Measurements from ENCODE around the gene MGA. TPM values are rescaled to one million over a fixed set of nuclear protein-coding genes. Genes with fewer than 3 reads are reported as not detected.

The MGA gene
- total RNA-seq, 1 donor, result 61.8 TPM

GRCh38 chr15:41795996-41796856 lies 136.0 kb downstream of the MGA start:
- Histone ChIP-seq H3K27me3 (ENCODE audit: insufficient read depth, low read length) (no peaks in the 10 kb centered on the region), H3K9me3 (ENCODE audit: low read depth, low read length) (no peaks in the 10 kb centered on the region), H3K4me3 (ENCODE audit: low read length) (no peak overlapping the region), H3K4me1 (ENCODE audit: insufficient read depth, low read length) (peaks cover 3% of the 10 kb centered on the region)

- Histone ChIP-seq H3K4me3 (ENCODE audit: low read length) (no peak overlapping the region), H3K9me3 (ENCODE audit: low read depth, low read length) (no peaks in the 10 kb centered on the region), H3K4me1 (ENCODE audit: insufficient read depth, low read length) (no peaks in the 10 kb centered on the region), H3K27me3 (ENCODE audit: insufficient read depth, low read length) (no peaks in the 10 kb centered on the region)
These were observed 137.2 kb downstream of the MGA start for GRCh38 chr15:41797201-41797944.

DNA sequence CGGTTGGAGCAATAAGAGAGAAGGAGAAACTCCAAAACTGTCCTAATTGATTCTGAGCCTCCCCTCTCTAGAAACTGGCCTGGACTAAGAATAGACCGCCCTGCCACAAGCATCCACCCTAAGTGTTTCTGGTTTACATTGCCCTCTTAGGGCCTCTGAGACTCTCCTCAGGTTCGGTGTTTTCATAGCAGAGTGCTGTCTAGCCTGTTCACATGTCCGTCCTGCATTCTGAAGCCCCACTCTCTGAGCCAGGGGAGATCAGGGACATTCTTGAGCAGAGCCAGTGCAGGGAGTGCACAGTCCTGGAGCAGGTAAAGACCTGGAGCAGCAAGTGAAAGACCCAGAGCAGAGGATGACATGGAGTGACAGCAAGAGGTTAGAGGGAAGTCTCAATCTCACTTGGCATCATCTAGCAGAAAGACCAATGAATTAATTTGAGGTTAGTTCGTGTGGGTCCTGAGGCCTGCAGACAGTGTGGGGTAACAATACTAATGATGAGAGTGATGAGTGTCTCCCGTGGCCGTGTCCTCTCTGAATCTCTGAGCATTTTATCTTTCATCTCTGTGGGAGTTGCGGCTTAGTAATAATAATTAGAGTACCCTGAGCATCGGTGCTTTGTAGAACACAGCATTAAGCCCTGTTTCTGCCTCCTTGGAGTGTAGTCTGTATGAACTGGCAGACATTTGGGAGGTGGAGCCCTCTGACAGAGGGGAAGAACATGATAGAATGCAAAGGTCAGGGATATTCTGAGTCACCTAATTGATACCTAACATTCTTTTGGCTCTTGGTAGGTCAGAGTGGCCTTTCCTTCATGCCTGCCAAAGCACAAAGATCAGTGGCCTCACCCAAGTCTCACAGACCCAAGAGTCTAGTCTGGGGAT lies 138.6 kb downstream of the MGA start:
- H3K9me3 ChIP-seq (ENCODE audit: low read depth, low read length), result no peaks in the 10 kb centered on the region
- H3K27me3 ChIP-seq (ENCODE audit: insufficient read depth, low read length), result no peaks in the 10 kb centered on the region
- H3K4me3 ChIP-seq (ENCODE audit: low read length), result no peak overlapping the region
- H3K4me1 ChIP-seq (ENCODE audit: insufficient read depth, low read length), result no peaks in the 10 kb centered on the region

DNA sequence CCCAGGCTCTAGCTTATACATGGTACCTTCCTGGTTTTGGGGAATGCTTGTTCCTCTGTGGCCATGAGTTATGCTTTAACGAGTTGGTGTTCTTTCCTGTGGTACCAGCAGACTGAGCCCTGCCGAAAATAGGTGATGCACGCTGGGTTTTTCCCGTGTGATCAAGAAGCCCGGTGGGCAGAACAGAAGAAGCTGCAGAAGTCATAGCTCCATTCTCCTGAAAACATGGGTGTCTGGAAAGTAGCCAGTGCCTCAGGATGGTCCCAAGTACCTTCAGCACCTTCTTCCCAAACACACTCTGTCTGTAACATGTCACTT lies 139.2 kb downstream of the MGA start:
- Histone ChIP-seq H3K4me1 (ENCODE audit: insufficient read depth, low read length) (no peaks in the 10 kb centered on the region), H3K27me3 (ENCODE audit: insufficient read depth, low read length) (no peaks in the 10 kb centered on the region), H3K4me3 (ENCODE audit: low read length) (no peak overlapping the region), H3K9me3 (ENCODE audit: low read depth, low read length) (no peaks in the 10 kb centered on the region)

GRCh38 chr15:41801185-41801584 lies 141.0 kb downstream of the MGA start:
- Histone ChIP-seq H3K27me3 (ENCODE audit: insufficient read depth, low read length) (no peaks in the 10 kb centered on the region), H3K4me1 (ENCODE audit: insufficient read depth, low read length) (no peaks in the 10 kb centered on the region), H3K4me3 (ENCODE audit: low read length) (no peak overlapping the region), H3K9me3 (ENCODE audit: low read depth, low read length) (no peaks in the 10 kb centered on the region)

DNA sequence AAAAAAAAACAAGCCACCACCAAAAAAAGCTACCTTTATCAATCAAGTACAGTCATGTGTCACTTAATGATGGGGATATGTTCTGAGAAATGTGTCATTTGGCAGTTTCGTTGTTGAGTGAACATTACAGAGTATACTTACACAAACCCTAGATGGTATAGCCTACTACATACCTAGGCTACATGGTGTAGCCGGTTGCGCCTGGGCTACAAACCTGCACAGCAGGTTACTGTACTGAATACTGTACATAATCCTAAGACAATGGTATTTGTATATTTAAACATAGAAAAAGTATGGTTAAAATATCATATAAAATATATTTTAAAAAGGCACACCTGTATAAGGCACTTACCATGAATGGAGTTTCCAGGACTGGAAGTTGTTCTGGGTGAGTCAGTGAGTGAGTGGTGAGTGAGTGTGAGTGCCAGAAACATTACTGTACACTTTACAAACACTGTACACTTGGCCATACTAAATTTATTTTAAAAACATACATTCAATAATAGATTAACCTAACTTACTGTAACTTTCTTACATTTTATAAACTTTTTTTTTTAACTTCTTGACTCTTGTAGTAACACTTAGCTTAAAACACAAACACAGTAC lies 141.7 kb downstream of the MGA start:
- H3K4me1 ChIP-seq (ENCODE audit: insufficient read depth, low read length), result no peaks in the 10 kb centered on the region
- no peaks in the 10 kb centered on the region for H3K9me3 ChIP-seq (ENCODE audit: low read depth, low read length)
- H3K4me3 ChIP-seq (ENCODE audit: low read length), result no peak overlapping the region
- no peaks in the 10 kb centered on the region for H3K27me3 ChIP-seq (ENCODE audit: insufficient read depth, low read length)

GRCh38 chr15:41804361-41804760 lies 144.2 kb downstream of the MGA start:
- H3K9me3 ChIP-seq (ENCODE audit: low read depth, low read length), result no peaks in the 10 kb centered on the region
- peaks cover under 1% of the 10 kb centered on the region for H3K4me1 ChIP-seq (ENCODE audit: insufficient read depth, low read length)
- no peaks in the 10 kb centered on the region for H3K27me3 ChIP-seq (ENCODE audit: insufficient read depth, low read length)
- no peak overlapping the region for H3K4me3 ChIP-seq (ENCODE audit: low read length)

DNA sequence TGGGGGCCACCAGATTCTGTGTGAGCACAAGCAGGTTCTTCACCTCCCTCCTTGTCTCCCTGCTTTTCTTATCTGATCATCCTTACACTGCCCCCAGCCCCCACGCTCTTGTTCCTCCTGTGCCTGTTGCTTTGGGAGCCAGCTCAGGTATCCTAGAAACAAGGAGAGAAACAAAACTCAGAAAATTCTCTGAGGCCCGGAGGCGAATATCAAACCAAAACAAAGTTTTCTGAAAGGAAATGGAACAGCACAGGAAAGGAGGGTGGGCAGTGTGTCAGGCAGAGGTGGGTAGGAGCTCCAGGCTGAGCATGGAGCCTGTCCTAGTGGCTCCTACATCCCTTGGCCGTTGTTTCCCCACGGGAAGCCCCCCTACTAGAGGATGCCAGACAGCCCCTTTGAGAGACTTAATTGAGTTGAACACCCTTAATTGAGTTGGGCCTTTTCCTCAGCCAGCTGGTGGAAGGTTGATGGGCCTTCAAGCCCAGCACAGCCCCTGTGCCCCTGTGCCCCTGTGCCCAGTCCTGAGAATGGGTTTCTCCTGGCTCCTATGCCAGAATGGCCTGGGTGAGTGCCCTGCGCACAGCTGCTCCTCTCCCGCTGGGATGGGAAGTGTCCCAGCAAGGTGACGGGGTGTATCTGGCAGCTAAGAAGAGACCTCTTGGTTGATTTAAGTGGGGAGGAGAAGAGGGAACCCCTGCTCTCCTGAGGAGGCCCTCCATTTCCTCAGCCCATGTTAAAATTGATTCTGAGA lies 144.9 kb downstream of the MGA start:
- peaks cover 8% of the 10 kb centered on the region for H3K4me1 ChIP-seq (ENCODE audit: insufficient read depth, low read length)
- H3K9me3 ChIP-seq (ENCODE audit: low read depth, low read length), result no peaks in the 10 kb centered on the region
- no peak overlapping the region for H3K4me3 ChIP-seq (ENCODE audit: low read length)
- H3K27me3 ChIP-seq (ENCODE audit: insufficient read depth, low read length), result no peaks in the 10 kb centered on the region

DNA sequence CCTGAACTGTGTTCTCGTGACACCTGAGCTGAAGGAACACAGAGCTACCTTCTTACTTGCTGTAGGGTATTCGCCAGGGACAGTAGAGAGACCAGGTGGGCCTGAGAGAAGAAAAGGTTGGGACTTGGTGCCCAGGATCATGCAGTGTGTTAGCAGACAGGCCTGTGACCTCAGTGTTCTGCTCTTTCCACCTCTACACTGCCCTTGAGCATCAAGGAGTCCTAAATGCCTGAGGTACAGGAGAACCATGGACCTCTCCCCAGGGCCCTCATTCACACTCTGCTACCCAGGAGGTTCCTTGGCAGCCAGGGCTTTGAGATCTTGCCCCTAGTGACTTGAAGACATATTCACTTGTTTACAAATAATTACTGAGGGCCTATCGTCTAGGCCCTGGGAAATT lies 145.5 kb downstream of the MGA start:
- H3K9me3 ChIP-seq (ENCODE audit: low read depth, low read length), result no peaks in the 10 kb centered on the region
- H3K4me1 ChIP-seq (ENCODE audit: insufficient read depth, low read length), result peaks cover 8% of the 10 kb centered on the region
- H3K4me3 ChIP-seq (ENCODE audit: low read length), result no peak overlapping the region
- no peaks in the 10 kb centered on the region for H3K27me3 ChIP-seq (ENCODE audit: insufficient read depth, low read length)

DNA sequence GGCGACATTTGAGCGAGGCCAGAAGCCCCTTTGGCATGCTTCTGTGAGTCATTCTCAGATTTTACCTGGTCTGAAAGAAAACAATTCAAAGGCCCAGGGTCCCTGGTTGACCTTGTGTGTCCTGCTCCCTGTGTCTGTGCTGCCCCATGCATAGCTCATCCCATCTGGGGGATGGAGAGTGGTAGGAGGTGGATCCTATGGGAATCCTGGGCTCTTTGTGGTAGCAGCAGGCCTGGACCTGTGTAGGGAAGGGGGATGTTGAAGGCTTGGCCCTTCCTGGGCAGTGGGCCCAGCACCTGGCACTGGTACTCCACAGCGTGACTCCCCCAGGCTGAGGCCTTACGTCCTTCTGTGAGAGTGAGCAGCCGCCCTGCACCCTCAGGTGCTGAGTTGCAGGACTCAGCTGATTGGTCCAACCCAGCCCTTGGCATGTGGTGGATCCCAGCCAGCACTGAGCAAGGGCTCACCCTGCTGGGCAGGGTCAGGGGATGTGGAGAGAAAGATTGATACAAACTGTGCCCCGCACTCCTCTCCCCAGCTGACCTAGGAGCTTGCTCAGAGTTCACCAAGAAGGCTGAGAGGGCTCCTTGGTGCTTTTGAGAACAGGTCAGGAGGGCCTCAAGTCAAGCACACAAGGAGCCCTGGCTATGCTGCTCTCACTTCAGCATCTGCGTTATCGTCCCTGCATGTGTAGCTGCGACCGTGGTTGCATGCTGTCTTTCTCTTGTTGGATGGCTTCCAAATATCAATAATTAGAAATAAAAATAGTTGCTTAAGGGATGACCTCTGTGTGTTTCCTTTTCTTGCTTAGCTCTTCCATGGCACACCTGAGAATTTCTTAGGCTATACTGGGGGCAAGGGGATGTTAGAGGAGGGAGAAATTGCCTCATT lies 146.3 kb downstream of the MGA start:
- Histone ChIP-seq H3K4me1 (ENCODE audit: insufficient read depth, low read length) (peaks cover 12% of the 10 kb centered on the region), H3K9me3 (ENCODE audit: low read depth, low read length) (no peaks in the 10 kb centered on the region)

DNA sequence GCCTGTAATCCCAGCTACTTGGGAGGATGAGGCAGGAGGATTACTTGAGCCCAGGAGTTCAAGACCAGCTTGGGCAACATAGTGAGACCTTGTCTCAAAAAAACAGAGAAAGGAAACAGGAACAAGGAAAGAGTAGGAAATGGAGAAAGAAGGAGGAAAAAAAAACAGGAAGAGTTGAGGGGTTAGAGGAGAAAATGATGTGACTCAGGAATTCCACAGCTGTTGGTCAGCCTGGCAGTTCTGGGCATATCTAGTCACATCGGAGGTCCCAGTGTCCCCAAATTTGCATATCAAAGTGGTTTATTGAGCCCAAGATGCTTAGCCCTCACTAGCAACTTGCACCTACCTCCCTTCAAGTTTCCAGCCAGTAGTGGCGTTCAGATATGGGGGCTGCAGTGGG lies 148.9 kb downstream of the MGA start:
- Histone ChIP-seq H3K9me3 (ENCODE audit: low read depth, low read length) (no peaks in the 10 kb centered on the region), H3K4me3 (ENCODE audit: low read length) (no peak overlapping the region), H3K4me1 (ENCODE audit: insufficient read depth, low read length) (peaks cover 15% of the 10 kb centered on the region), H3K27me3 (ENCODE audit: insufficient read depth, low read length) (no peaks in the 10 kb centered on the region)

More for the DNA sequence above, 146.3 kb downstream of the MGA start:
- H3K4me3 ChIP-seq (ENCODE audit: low read length), result no peak overlapping the region
- no peaks in the 10 kb centered on the region for H3K27me3 ChIP-seq (ENCODE audit: insufficient read depth, low read length)

- no peaks in the 10 kb centered on the region for H3K9me3 ChIP-seq (ENCODE audit: low read depth, low read length)
- H3K27me3 ChIP-seq (ENCODE audit: insufficient read depth, low read length), result no peaks in the 10 kb centered on the region
- peaks cover 15% of the 10 kb centered on the region for H3K4me1 ChIP-seq (ENCODE audit: insufficient read depth, low read length)
These were observed 149.5 kb downstream of the MGA start for GRCh38 chr15:41809526-41810220.

More at GRCh38 chr15:41809526-41810220, 149.5 kb downstream of the MGA start:
- H3K4me3 ChIP-seq (ENCODE audit: low read length), result no peak overlapping the region

Data from mononuclear cell (primary cell).